Fibroblast of skin of abdomen (primary cell): Measurements from ENCODE around the gene PRKAR1B.

ENCODE experiments used
- DNase-seq: peaks from one replicate; pipeline ENCODE4 v3.0.0-alpha.2; 2013

Gene PRKAR1B

GRCh38 chr7:691361-692045, 35.6 kb downstream of the PRKAR1B start:
- no peak for DNase-seq

- no peak for DNase-seq
Observed at GRCh38 chr7:690478-691360, 36.4 kb downstream of the PRKAR1B start.

- DNase-seq: no peak
Observed at GRCh38 chr7:685540-685939, 41.5 kb downstream of the PRKAR1B start.

- DNase-seq: no peak
Observed at GRCh38 chr7:684416-684815, 42.7 kb downstream of the PRKAR1B start.

- DNase-seq: no peak
Observed at GRCh38 chr7:683526-684205, 43.4 kb downstream of the PRKAR1B start.

- DNase-seq: no peak
Observed at GRCh38 chr7:682810-683209, 44.3 kb downstream of the PRKAR1B start.

- DNase-seq: no peak
Observed at GRCh38 chr7:681551-682307, 45.4 kb downstream of the PRKAR1B start.

GRCh38 chr7:680411-681127, 46.5 kb downstream of the PRKAR1B start:
- no peak for DNase-seq

GRCh38 chr7:676972-677385, 50.1 kb downstream of the PRKAR1B start:
- no peak for DNase-seq

- no peak for DNase-seq
Observed at GRCh38 chr7:676246-676971, 50.7 kb downstream of the PRKAR1B start.

GRCh38 chr7:674454-675410, 52.3 kb downstream of the PRKAR1B start:
- no peak for DNase-seq

- DNase-seq: no peak
Observed at GRCh38 chr7:673681-674453, 53.2 kb downstream of the PRKAR1B start.

GRCh38 chr7:672891-673290, 54.2 kb downstream of the PRKAR1B start:
- no peak for DNase-seq

GRCh38 chr7:671415-672042, 55.6 kb downstream of the PRKAR1B start:
- no peak for DNase-seq

- no peak for DNase-seq
Observed at GRCh38 chr7:670501-671390, 56.3 kb downstream of the PRKAR1B start.

- DNase-seq: no peak
Observed at GRCh38 chr7:668958-669357, 58.1 kb downstream of the PRKAR1B start.

- peak; percentile 78 for DNase-seq
Observed at GRCh38 chr7:668139-668931, 58.7 kb downstream of the PRKAR1B start.
